ENCODE measurements around the gene TBC1D8. TPM values are rescaled to one million over a fixed set of nuclear protein-coding genes. Genes with fewer than 3 reads are reported as not detected.
A peak's percentile ranks its signal among the peaks of the same experiment; 100 is the strongest.

TBC1D8 gene
- total and polyA plus RNA-seq, 4 donors: 10.4 to 38.6 (median 13.4) TPM

GRCh38 chr2:101125374-101125773 is 25.8 kb downstream of the TBC1D8 start:
- no peak for TF ChIP-seq CTCF (IDR thresholded peaks at IDR 0.05; ENCODE audit: low read depth, low read length, missing input control)
- no peak for TF ChIP-seq FOXA1 (IDR thresholded peaks at IDR 0.05)
- no peak for TF ChIP-seq HNF4G (IDR thresholded peaks at IDR 0.05)
- TF ChIP-seq JUND (IDR thresholded peaks at IDR 0.05): peak in 1 of 2 donors; percentile 4
- TF ChIP-seq REST (IDR thresholded peaks at IDR 0.05): no peak
- Histone ChIP-seq H3K4me3 (ENCODE audit: low read depth in 1 of 3, low read length in 3 of 3) (no peak overlapping the region), H3K9me3 (ENCODE audit: control insufficient read depth in 4 of 4, low read length in 3 of 4) (no peaks in the 10 kb centered on the region), H3K9ac (ENCODE audit: low read depth in 1 of 2, low read length in 2 of 2) (peak overlapping the region in 1 of 2 donors; percentile 76), H3K4me1 (ENCODE audit: control insufficient read depth in 4 of 4, insufficient read depth in 4 of 4, low read length in 3 of 4) (peaks cover 21 to 58% (median 38%) of the 10 kb centered on the region in 4 donors), H3K27me3 (ENCODE audit: control insufficient read depth in 4 of 4, insufficient read depth in 4 of 4, low read length in 3 of 4) (no peaks in the 10 kb centered on the region), H3K27ac (ENCODE audit: low read depth in 1 of 2, low read length in 2 of 2) (peak overlapping the region; percentile 84 to 85), H3K36me3 (ENCODE audit: control insufficient read depth in 4 of 4, insufficient read depth in 3 of 4, low read depth in 1 of 4, low read length in 3 of 4) (no peaks in the 10 kb centered on the region)
- 53% methylated on average over 3 of the region's 3 CpGs for WGBS
- no peak for DNase-seq (ENCODE audit: low spot score)

GRCh38 chr2:101124643-101125366 is 26.4 kb downstream of the TBC1D8 start:
- DNase-seq (ENCODE audit: low spot score): no peak
- 27% methylated on average over 7 of the region's 7 CpGs for WGBS
- Histone ChIP-seq H3K4me3 (ENCODE audit: low read depth in 1 of 3, low read length in 3 of 3) (no peak overlapping the region), H3K36me3 (ENCODE audit: control insufficient read depth in 4 of 4, insufficient read depth in 3 of 4, low read depth in 1 of 4, low read length in 3 of 4) (no peaks in the 10 kb centered on the region), H3K27ac (ENCODE audit: low read depth in 1 of 2, low read length in 2 of 2) (peak overlapping the region; percentile 84 to 85), H3K4me1 (ENCODE audit: control insufficient read depth in 4 of 4, insufficient read depth in 4 of 4, low read length in 3 of 4) (peaks cover 27 to 64% (median 44%) of the 10 kb centered on the region in 4 donors), H3K9me3 (ENCODE audit: control insufficient read depth in 4 of 4, low read length in 3 of 4) (no peaks in the 10 kb centered on the region), H3K9ac (ENCODE audit: low read depth in 1 of 2, low read length in 2 of 2) (peak overlapping the region in 1 of 2 donors; percentile 76), H3K27me3 (ENCODE audit: control insufficient read depth in 4 of 4, insufficient read depth in 4 of 4, low read length in 3 of 4) (no peaks in the 10 kb centered on the region)
- peak; percentile 85 for TF ChIP-seq NR2F2 (IDR thresholded peaks at IDR 0.05)
- TF ChIP-seq CTCF (IDR thresholded peaks at IDR 0.05; ENCODE audit: low read depth, low read length, missing input control): no peak
- no peak for TF ChIP-seq REST (IDR thresholded peaks at IDR 0.05)
- peak in 1 of 2 donors; percentile 12 for TF ChIP-seq GABPA (IDR thresholded peaks at IDR 0.05 in 1 of 2, conservative IDR thresholded peaks at IDR 0.05 in 1 of 2)
- TF ChIP-seq FOXA1 (IDR thresholded peaks at IDR 0.05): peak; percentile 39
- TF ChIP-seq MAX (IDR thresholded peaks at IDR 0.05): peak; percentile 60
- TF ChIP-seq FOXA2 (IDR thresholded peaks at IDR 0.05): peak; percentile 46
- peak; percentile 36 for TF ChIP-seq ZBTB33 (IDR thresholded peaks at IDR 0.05)
- peak; percentile 84 for TF ChIP-seq SP1 (IDR thresholded peaks at IDR 0.05)
- peak; percentile 75 for TF ChIP-seq ATF3 (IDR thresholded peaks at IDR 0.05)
- TF ChIP-seq HNF4A (conservative IDR thresholded peaks at IDR 0.05): peak; percentile 89 to 93
- TF ChIP-seq RXRA (IDR thresholded peaks at IDR 0.05): peak; percentile 83 to 87
- TF ChIP-seq EGR1 (IDR thresholded peaks at IDR 0.05; ENCODE audit: low read depth in 2 of 2): peak in 1 of 2 donors; percentile 20
- TF ChIP-seq RAD21 (IDR thresholded peaks at IDR 0.05): peak; percentile 31 to 33
- no peak for TF ChIP-seq TAF1 (conservative IDR thresholded peaks at IDR 0.05)
